Endothelial cell of umbilical vein (primary cell): ENCODE measurements around the gene STRA6. TPM values are rescaled to one million over a fixed set of nuclear protein-coding genes. Genes with fewer than 3 reads are reported as not detected.

Experiments
- BruUV-seq: library from RNA; stranded (reverse); fragments of 400-500 nt; replicated peaks from 2 replicates; lab custom pipeline; 2021; lab: Mats Ljungman, UMichigan
- CTCF ChIA-PET: fragments of 300-600, 350-600 bp; sonication (Branson Sonifier 250); formaldehyde crosslinking; loops from one replicate; lab custom pipeline; 2021; ENCODE audit warnings: antibody characterized with exemption, inconsistent platforms; lab: Charles Lee
- POLR2A ChIA-PET: fragments of 300-600, 350-600 bp; sonication (Branson Sonifier 250); formaldehyde crosslinking; loops from one replicate; lab custom pipeline; 2021; ENCODE audit warnings: antibody characterized with exemption, inconsistent platforms; lab: Charles Lee
- DNase-seq: peaks from one replicate; pipeline ENCODE4 v3.0.0-alpha.2; 2011; ENCODE audit warnings: low read depth, low spot score
- FAIRE-seq: peaks from 2 replicates; lab custom pipeline; 2011; peaks lifted over from hg19 to GRCh38; lab: Jason Lieb, UNC
- H2AFZ ChIP-seq: 2 replicates; pipeline ENCODE4 v1.6.0; 2012; ENCODE audit warnings: low read depth, low read length, control low read depth, inconsistent platforms
- H3K27ac ChIP-seq: 2 replicates; pipeline ENCODE4 v1.5.1; 2011; ENCODE audit warnings: low read depth, mild to moderate bottlenecking, control low read depth, low read length, moderate library complexity; ENCODE audit not compliant: insufficient read depth
- H3K27me3 ChIP-seq, 2 experiments: 2 replicates each; pipeline versions ENCODE4 v1.6.0 to v1.6.1; 2011; ENCODE audit warnings: low read length in 2 of 2, mixed read lengths in 1 of 2; ENCODE audit not compliant: control insufficient read depth in 2 of 2, insufficient read depth in 2 of 2
- H3K36me3 ChIP-seq, 2 experiments: 2 replicates in 1 of 2; 3 replicates in 1 of 2; pipeline ENCODE4 v1.5.1; 2011; ENCODE audit warnings: low read length in 2 of 2, mild to moderate bottlenecking in 1 of 2, moderate library complexity in 1 of 2; ENCODE audit not compliant: control insufficient read depth in 2 of 2, insufficient read depth in 2 of 2; ENCODE audit errors: extremely low read depth in 1 of 2
- H3K4me1 ChIP-seq: 3 replicates; pipeline ENCODE4 v1.5.1; 2011; ENCODE audit warnings: mild to moderate bottlenecking, low read length; ENCODE audit not compliant: control insufficient read depth, insufficient read depth; ENCODE audit errors: extremely low read depth
- H3K4me2 ChIP-seq: 2 replicates; pipeline ENCODE4 v1.6.1; 2011; ENCODE audit warnings: low read length, control low read depth, mixed read lengths; ENCODE audit not compliant: insufficient read depth
- H3K4me3 ChIP-seq, 3 experiments: fragments of 200-600 bp in 1 of 3; sonication (generic), shearing (Covaris generic) in 1 of 3; replicated peaks in 1 of 3; 2 replicates each; pipeline ENCODE4 v1.5.1; 2011 to 2016; ENCODE audit warnings: control low read depth in 3 of 3, low read length in 3 of 3, mild to moderate bottlenecking in 2 of 3, inconsistent platforms in 1 of 3, low read depth in 1 of 3, moderate library complexity in 1 of 3; ENCODE audit not compliant: insufficient read depth in 1 of 3
- H3K79me2 ChIP-seq: 2 replicates; pipeline ENCODE4 v1.6.0; 2012; ENCODE audit warnings: low read length, inconsistent platforms; ENCODE audit not compliant: control insufficient read depth, insufficient read depth
- H3K9ac ChIP-seq: replicated peaks from 2 replicates; pipeline ENCODE3; 2011; ENCODE audit warnings: low read length, control low read depth; ENCODE audit not compliant: insufficient read depth; ENCODE audit errors: extremely low read depth
- H3K9me1 ChIP-seq: replicated peaks from 3 replicates; pipeline ENCODE4 v1.6.0; 2011; ENCODE audit warnings: mild to moderate bottlenecking, low read length; ENCODE audit not compliant: control insufficient read depth, insufficient read depth; ENCODE audit errors: extremely low read depth
- H3K9me3 ChIP-seq: replicated peaks from 2 replicates; pipeline ENCODE4 v1.5.1; 2012; ENCODE audit warnings: low read length, inconsistent platforms; ENCODE audit not compliant: control insufficient read depth, insufficient read depth
- H4K20me1 ChIP-seq: replicated peaks from 2 replicates; pipeline ENCODE3; 2011; ENCODE audit warnings: mild to moderate bottlenecking, low read length; ENCODE audit not compliant: control insufficient read depth, insufficient read depth; ENCODE audit errors: extremely low read depth
- EZH2 ChIP-seq: IDR thresholded peaks from 2 replicates; pipeline ENCODE4 v1.6.1; 2012; ENCODE audit warnings: borderline replicate concordance, low read depth, mild to moderate bottlenecking, moderate library complexity, low read length, inconsistent platforms; ENCODE audit not compliant: severe bottlenecking
- FOS ChIP-seq: IDR thresholded peaks from 2 replicates; pipeline ENCODE4 v1.6.1; 2011; ENCODE audit warnings: mild to moderate bottlenecking, low read length, moderate library complexity, borderline replicate concordance; ENCODE audit not compliant: insufficient read depth
- GATA2 ChIP-seq: IDR thresholded peaks from 2 replicates; pipeline ENCODE4 v1.7.0; 2011; ENCODE audit warnings: low read depth, mild to moderate bottlenecking, moderate library complexity, mixed read lengths, low read length; ENCODE audit not compliant: insufficient read length, insufficient read depth
- JUN ChIP-seq: IDR thresholded peaks from 2 replicates; pipeline ENCODE4 v1.6.1; 2011; ENCODE audit warnings: borderline replicate concordance, low read depth; ENCODE audit not compliant: insufficient read length, insufficient read depth
- MAX ChIP-seq: IDR thresholded peaks from 2 replicates; pipeline ENCODE4 v1.6.1; 2011; ENCODE audit not compliant: insufficient read depth, insufficient read length
- MYC ChIP-seq: IDR thresholded peaks from one replicate; pipeline ENCODE4 v1.6.1; 2011; ENCODE audit warnings: mild to moderate bottlenecking, low read depth, low read length
- POLR2A ChIP-seq: IDR thresholded peaks from 2 replicates; pipeline ENCODE4 v1.6.1; 2012; ENCODE audit warnings: low read depth, mild to moderate bottlenecking, control low read depth, low read length
- POLR2AphosphoS5 ChIP-seq: IDR thresholded peaks from 2 replicates; pipeline ENCODE4 v1.6.1; 2012; ENCODE audit warnings: low read depth, mild to moderate bottlenecking, control low read depth, low read length, moderate library complexity; ENCODE audit not compliant: insufficient read depth
- dilution Hi-C: fragments of 300-500 bp; cut with MboI; formaldehyde crosslinking; loops from one replicate; pipeline ENCODE4 v1.15.0; 2019; ENCODE audit warnings: low sequenced_read_pairs; ENCODE audit not compliant: extremely low pct_ligation_motif_present
- intact Hi-C: fragments of 100-400 bp; cut with micrococcal nuclease; formaldehyde crosslinking; loops from one replicate; pipeline ENCODE4 v1.10.0; 2022
- polyA plus RNA-seq, 4 experiments: library from polyadenylated mRNA; depleted of rRNA in 3 of 4; stranded (reverse) in 3 of 4; unstranded in 1 of 4; fragments of >200 nt; gene quantifications; 2 replicates each; pipeline versions ENCODE4 v1.2.1 to v1.2.3, GENCODE V29; 2011 to 2012; ENCODE audit warnings: missing spikeins in 1 of 4
- total RNA-seq: library from RNA; stranded (reverse); gene quantifications from 2 replicates; pipeline ENCODE4 v1.2.3, GENCODE V29; 2021
- TF ChIP-seq, protein P1 (sequence below), 2 donors: IDR thresholded peaks; 1 replicate in 1 of 2; 2 replicates in 1 of 2; pipeline ENCODE4 v1.5.1; 2011; ENCODE audit warnings: low read length in 2 of 2, mild to moderate bottlenecking in 2 of 2, moderate library complexity in 2 of 2, control low read depth in 1 of 2, inconsistent platforms in 1 of 2, low read depth in 1 of 2; ENCODE audit not compliant: insufficient read depth in 1 of 2; ENCODE audit errors: extremely low read depth in 1 of 2

The STRA6 gene
- total and polyA plus RNA-seq, 2 donors (not counting 3 experiments of a cell fraction or from before 2014, with no cell fraction given) = not detected

GRCh38 chr15:74209560-74209958 is 7.0 kb upstream of the STRA6 start:
- TF ChIP-seq EZH2 = no peak
- no peak for TF ChIP-seq POLR2AphosphoS5
- TF ChIP-seq FOS = no peak
- TF ChIP-seq GATA2 = no peak
- TF ChIP-seq, protein P1, sequence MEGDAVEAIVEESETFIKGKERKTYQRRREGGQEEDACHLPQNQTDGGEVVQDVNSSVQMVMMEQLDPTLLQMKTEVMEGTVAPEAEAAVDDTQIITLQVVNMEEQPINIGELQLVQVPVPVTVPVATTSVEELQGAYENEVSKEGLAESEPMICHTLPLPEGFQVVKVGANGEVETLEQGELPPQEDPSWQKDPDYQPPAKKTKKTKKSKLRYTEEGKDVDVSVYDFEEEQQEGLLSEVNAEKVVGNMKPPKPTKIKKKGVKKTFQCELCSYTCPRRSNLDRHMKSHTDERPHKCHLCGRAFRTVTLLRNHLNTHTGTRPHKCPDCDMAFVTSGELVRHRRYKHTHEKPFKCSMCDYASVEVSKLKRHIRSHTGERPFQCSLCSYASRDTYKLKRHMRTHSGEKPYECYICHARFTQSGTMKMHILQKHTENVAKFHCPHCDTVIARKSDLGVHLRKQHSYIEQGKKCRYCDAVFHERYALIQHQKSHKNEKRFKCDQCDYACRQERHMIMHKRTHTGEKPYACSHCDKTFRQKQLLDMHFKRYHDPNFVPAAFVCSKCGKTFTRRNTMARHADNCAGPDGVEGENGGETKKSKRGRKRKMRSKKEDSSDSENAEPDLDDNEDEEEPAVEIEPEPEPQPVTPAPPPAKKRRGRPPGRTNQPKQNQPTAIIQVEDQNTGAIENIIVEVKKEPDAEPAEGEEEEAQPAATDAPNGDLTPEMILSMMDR (IDR thresholded peaks at IDR 0.05; ENCODE audit: extremely low read depth in 1 of 2, insufficient read depth in 1 of 2, low read depth in 1 of 2, low read length in 2 of 2) = no peak
- no peak for TF ChIP-seq POLR2A
- no peak for TF ChIP-seq MAX
- TF ChIP-seq MYC = no peak
- no peak for TF ChIP-seq JUN
- POLR2A ChIA-PET = no interaction called here
- Histone ChIP-seq H2AFZ (no peak overlapping the region), H4K20me1 (no peaks in the 10 kb centered on the region), H3K27ac (no peak overlapping the region), H3K4me1 (no peaks in the 10 kb centered on the region), H3K4me2 (no peak overlapping the region), H3K9me1 (no peaks in the 10 kb centered on the region), H3K9ac (no peak overlapping the region), H3K9me3 (no peaks in the 10 kb centered on the region), H3K4me3 (no peak overlapping the region), H3K27me3 (peaks cover 0 to 2% of the 10 kb centered on the region in 2 experiments), H3K79me2 (no peaks in the 10 kb centered on the region), H3K36me3 (no peaks in the 10 kb centered on the region)
- FAIRE-seq (no peak), DNase-seq (no peak)
- CTCF ChIA-PET = no interaction called here
- BruUV-seq = no TSS peak
- dilution Hi-C loops (no loop called here), intact Hi-C loops (no loop called here)
